Nephron progenitor cell (in vitro differentiated cells): Measurements from ENCODE around the gene GYPB.
"Not testable (repeated sequence)": the region's sequence is repeated elsewhere in the genome, so short reads cannot be mapped to it uniquely, and the experiment has no call there.

Experiments used
- DNase-seq: peaks from one replicate; pipeline ENCODE4 v3.0.0; 2021
- H3K27ac Mint-ChIP-seq: 2 replicates; pipeline ENCODE4 v1.8.0; 2021; ENCODE audit warnings: mild to moderate bottlenecking, moderate library complexity, mixed read lengths
- H3K27me3 Mint-ChIP-seq: 2 replicates; pipeline ENCODE4 v1.8.0; 2021; ENCODE audit warnings: mild to moderate bottlenecking, low read depth, mixed read lengths; ENCODE audit not compliant: poor library complexity
- H3K36me3 Mint-ChIP-seq: 2 replicates; pipeline ENCODE4 v1.8.0; 2021; ENCODE audit warnings: low read depth, mixed read lengths
- H3K4me1 Mint-ChIP-seq: 2 replicates; pipeline ENCODE4 v1.8.0; 2021; ENCODE audit warnings: mixed read lengths
- H3K4me3 Mint-ChIP-seq: 2 replicates; pipeline ENCODE4 v1.8.0; 2021; ENCODE audit warnings: mild to moderate bottlenecking, moderate library complexity, mixed read lengths
- H3K9me3 Mint-ChIP-seq: 2 replicates; pipeline ENCODE4 v1.8.0; 2021; ENCODE audit warnings: mild to moderate bottlenecking, moderate library complexity, mixed read lengths
- TF ChIP-seq, protein P1 (sequence below): fragments of 200-600 bp; sonication (generic); IDR thresholded peaks from 2 replicates; pipeline ENCODE4 v1.5.0; 2021; ENCODE audit warnings: antibody characterized with exemption

The GYPB gene

DNA sequence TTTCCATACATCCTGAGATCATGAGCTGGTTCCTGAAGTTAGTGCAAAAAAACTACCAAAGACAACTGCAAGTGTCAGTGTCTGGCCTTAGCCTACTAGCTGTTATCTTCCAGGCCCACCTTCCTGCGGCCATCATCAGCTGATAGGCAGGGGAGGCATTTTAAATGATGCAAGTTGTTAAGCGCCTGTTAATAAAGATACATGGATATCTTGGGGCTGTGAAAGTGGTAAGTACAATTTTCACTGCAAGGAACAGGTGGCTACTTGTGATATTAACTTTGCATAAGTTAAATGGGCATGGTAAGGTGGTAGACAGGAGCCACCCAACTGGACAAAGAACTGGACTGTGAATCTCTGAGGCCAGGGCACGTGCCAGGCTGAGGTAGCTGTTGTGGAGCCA is at the start of gene GYPB:
Gene GYPB, minus strand, starts transcription at position 104 of the 400 bp plus-strand sequence. Its CDS starts 93 bp downstream, at position 11.
- not testable (repeated sequence) for H3K4me1 Mint-ChIP-seq, H3K27me3 Mint-ChIP-seq, H3K27ac Mint-ChIP-seq, H3K4me3 Mint-ChIP-seq, H3K9me3 Mint-ChIP-seq, DNase-seq, H3K36me3 Mint-ChIP-seq

DNA sequence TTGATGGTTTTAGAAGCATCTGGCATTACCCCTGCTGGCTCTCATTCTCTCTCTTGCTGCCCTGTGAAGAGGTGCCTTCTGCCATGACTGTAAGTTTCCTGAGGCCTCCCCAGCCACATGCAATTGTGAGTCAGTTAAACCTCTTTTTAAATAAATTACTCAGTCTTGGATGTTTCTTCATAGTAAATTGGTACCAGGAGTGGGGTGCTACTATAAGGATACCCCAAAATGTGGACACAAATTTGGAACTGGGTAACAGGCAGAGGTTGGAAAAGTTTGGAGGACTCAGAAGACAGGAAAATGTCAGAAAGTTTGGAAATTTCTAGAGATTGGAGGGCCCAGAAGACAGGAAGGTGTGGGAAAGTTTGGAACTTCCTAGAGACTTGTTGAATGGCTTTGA is 42.4 kb upstream of the GYPB start:
- not testable (repeated sequence) for H3K27ac Mint-ChIP-seq, H3K27me3 Mint-ChIP-seq, H3K36me3 Mint-ChIP-seq, DNase-seq, H3K4me3 Mint-ChIP-seq
- peaks cover 14% of the 10 kb centered on the region for H3K4me1 Mint-ChIP-seq
- peaks cover 18% of the 10 kb centered on the region for H3K9me3 Mint-ChIP-seq

DNA sequence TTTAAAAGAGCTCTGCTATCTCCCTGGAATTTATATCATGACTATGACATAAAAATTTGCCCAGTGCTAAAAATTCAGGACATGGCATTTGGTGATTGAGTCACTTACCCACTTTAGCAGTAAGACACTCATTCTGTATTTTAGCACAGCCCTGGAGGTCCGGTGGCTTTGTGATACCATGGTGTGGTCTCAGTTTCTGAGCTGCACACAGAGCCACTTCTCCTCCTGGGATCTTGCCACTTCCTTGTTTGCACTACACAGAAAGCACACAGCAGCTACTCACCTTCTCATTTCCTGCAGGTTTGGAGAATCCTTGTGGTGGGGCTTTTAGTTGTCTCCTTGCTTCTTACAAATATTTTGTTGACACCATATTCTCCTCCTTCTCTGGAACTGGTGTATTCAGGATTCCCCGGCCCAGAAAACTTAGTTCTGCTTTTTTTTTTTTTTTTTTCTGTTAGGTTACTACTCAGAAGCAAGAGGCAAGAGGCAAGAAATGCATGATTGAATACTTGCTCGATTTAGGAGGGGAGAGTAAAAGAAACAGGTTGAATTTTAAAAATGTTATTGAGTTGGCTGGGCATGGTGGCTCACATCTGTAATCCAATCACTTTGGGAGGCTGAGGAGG is 41.2 kb upstream of the GYPB start:
- peaks cover 16% of the 10 kb centered on the region for H3K4me1 Mint-ChIP-seq
- H3K27ac Mint-ChIP-seq, H3K4me3 Mint-ChIP-seq, H3K27me3 Mint-ChIP-seq, DNase-seq, H3K36me3 Mint-ChIP-seq: not testable (repeated sequence)
- peaks cover 18% of the 10 kb centered on the region for H3K9me3 Mint-ChIP-seq

DNA sequence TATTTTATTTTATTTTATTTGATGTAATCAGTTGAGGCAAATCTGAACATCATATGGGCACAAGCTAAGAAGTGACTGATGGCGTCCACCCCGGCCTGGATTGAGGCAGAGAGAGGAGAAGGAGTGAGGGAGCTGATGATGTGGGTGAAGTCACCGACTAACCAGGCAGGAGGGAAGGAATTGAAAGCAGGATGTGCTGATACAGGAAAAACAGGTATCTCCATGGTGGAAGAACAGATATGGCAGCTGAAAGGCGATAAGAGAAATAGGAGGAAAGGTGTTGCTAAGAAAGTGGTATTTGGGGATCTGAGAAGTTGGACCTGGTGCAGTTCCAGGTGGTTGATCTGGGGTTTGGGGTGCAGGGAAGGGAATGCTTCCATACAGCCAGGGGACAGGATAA is 37.6 kb upstream of the GYPB start:
- no peak overlapping the region for H3K4me3 Mint-ChIP-seq
- no peaks in the 10 kb centered on the region for H3K27me3 Mint-ChIP-seq
- H3K9me3 Mint-ChIP-seq = peaks cover 16% of the 10 kb centered on the region
- DNase-seq = no peak
- H3K4me1 Mint-ChIP-seq = peaks cover 33% of the 10 kb centered on the region
- H3K36me3 Mint-ChIP-seq = peaks cover 4% of the 10 kb centered on the region
- TF ChIP-seq, protein P1, sequence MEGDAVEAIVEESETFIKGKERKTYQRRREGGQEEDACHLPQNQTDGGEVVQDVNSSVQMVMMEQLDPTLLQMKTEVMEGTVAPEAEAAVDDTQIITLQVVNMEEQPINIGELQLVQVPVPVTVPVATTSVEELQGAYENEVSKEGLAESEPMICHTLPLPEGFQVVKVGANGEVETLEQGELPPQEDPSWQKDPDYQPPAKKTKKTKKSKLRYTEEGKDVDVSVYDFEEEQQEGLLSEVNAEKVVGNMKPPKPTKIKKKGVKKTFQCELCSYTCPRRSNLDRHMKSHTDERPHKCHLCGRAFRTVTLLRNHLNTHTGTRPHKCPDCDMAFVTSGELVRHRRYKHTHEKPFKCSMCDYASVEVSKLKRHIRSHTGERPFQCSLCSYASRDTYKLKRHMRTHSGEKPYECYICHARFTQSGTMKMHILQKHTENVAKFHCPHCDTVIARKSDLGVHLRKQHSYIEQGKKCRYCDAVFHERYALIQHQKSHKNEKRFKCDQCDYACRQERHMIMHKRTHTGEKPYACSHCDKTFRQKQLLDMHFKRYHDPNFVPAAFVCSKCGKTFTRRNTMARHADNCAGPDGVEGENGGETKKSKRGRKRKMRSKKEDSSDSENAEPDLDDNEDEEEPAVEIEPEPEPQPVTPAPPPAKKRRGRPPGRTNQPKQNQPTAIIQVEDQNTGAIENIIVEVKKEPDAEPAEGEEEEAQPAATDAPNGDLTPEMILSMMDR = no peak
- H3K27ac Mint-ChIP-seq = peak overlapping the region; percentile 17

DNA sequence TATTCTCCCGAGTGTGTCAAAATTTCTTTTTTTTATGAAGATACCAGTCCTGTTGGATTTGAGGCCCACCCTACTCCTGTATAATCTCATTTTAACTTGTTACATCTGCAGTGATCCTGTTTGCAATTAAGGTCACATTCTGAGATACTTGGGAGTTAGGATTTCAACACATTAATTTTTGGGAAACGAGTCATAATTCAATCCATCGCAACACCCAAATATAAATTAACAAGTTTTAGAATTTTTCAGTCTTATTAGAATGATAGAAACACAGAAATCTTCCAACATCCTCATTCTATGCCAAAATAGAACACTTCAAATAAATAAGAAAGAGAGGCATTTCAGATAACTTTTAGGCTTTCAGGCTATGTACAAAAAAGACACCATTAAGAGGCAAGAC is 36.2 kb upstream of the GYPB start:
- H3K4me3 Mint-ChIP-seq = not testable (repeated sequence)

DNA sequence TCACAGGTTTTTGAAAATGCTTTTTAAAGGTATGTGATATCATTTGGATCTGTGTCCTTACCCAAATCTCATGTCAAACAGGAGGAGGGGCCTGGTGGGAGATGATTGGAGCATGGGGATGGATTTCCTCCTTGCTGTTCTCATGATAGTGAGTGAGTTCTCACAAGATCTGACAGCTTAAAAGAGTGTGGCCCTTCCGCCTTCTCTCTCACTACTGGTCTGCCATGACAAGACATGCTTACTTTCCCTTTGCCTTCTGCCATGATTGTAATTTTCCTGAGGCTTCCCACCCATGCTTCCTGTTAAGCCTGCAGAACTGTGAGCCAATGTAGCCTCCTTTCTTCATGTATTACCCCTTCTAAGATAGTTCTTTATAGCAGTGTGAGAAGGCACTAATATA is 32.3 kb upstream of the GYPB start:
- H3K27ac Mint-ChIP-seq, H3K27me3 Mint-ChIP-seq, H3K4me3 Mint-ChIP-seq, DNase-seq, H3K36me3 Mint-ChIP-seq, H3K9me3 Mint-ChIP-seq: not testable (repeated sequence)
- peaks cover 24% of the 10 kb centered on the region for H3K4me1 Mint-ChIP-seq

More for the DNA sequence above, 36.2 kb upstream of the GYPB start:
- peaks cover 36% of the 10 kb centered on the region for H3K4me1 Mint-ChIP-seq
- H3K9me3 Mint-ChIP-seq, DNase-seq, H3K27ac Mint-ChIP-seq, H3K36me3 Mint-ChIP-seq, H3K27me3 Mint-ChIP-seq: not testable (repeated sequence)

DNA sequence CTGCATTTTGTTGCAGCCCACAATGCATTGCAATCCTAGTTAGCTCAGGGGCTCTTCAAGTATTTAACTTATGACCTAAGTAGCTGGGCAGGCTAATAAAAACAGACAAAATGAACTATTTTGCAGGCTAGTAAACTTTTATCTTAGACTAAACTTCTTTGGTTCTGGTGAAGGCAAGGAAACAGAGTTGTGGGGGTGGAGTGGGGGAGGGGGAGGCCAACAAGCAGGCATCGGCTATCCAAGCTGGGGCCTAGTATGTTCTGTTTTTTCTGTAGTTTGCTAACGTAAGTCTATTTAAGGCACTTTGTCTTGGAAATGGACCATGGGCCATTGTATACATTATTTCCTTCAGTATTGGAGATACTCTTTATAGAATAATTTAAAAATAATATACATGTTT is 31.5 kb upstream of the GYPB start:
- not testable (repeated sequence) for H3K4me3 Mint-ChIP-seq, H3K27me3 Mint-ChIP-seq, DNase-seq, H3K36me3 Mint-ChIP-seq, H3K27ac Mint-ChIP-seq, H3K9me3 Mint-ChIP-seq
- H3K4me1 Mint-ChIP-seq = peaks cover 24% of the 10 kb centered on the region

DNA sequence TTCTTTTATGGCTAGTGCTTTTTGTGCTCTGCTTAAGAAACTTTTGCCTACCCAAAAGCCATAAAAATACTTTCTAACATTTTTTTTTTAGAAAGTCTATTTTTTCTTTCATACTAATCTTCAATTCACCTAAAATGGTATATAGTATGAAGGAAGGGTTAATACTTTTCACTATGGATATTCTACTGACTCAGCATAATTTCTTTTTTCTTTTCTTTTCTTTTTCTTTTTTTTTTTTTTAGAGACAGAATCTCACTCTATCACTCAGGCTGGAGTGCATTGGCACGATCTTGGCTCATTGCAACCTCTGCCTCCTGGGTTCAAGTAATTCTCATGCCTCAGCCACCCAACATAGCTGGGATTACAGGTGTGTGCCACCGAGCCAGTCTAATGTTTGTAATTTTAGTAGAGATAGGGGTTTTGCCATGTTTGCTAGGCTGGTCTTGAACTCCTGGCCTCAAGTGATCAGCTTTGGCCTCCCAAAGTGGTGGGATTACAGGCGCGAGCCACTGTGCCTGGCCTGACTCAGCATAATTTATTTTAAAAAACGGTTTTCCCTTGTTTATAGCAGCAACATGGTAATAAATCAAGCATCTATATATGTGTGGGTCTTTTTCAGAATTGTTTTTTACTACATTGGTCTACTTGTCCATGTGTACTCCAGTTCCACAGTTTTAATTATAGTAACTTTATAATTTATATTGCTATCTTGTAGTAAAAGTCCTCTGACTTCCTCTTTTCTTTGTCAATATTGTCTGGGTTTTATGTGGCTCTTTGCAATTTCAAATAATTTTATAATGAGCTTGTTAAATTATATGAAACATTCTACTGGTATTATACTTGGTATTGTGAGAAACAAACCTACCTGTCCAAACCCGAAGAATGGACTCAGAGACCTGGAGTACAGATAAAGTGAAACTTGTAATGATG is 30.6 kb upstream of the GYPB start:
- not testable (repeated sequence) for H3K27ac Mint-ChIP-seq, H3K4me3 Mint-ChIP-seq, H3K9me3 Mint-ChIP-seq, H3K27me3 Mint-ChIP-seq, H3K36me3 Mint-ChIP-seq, DNase-seq
- peaks cover 16% of the 10 kb centered on the region for H3K4me1 Mint-ChIP-seq

DNA sequence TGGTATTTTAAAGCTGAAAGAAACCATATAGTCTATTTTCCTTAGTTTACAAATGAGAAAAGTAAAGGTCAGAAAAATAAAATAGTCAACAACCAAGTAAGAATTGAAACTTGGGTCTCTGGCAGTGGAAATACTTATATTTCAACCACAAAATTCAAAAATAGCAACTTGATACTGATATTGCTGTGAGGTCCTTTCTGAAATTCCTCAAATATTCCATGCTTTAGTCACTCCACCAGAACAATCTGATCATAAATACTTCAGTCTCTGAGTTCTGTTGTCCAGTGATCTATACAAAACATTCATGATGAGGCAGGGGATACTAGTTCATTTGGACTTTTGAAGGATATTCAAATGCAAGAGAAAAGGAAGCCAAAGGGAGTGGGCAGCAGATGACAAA is 25.8 kb upstream of the GYPB start:
- peaks cover 12% of the 10 kb centered on the region for H3K9me3 Mint-ChIP-seq
- not testable (repeated sequence) for H3K4me1 Mint-ChIP-seq, H3K27me3 Mint-ChIP-seq, H3K4me3 Mint-ChIP-seq, H3K36me3 Mint-ChIP-seq, H3K27ac Mint-ChIP-seq, DNase-seq

DNA sequence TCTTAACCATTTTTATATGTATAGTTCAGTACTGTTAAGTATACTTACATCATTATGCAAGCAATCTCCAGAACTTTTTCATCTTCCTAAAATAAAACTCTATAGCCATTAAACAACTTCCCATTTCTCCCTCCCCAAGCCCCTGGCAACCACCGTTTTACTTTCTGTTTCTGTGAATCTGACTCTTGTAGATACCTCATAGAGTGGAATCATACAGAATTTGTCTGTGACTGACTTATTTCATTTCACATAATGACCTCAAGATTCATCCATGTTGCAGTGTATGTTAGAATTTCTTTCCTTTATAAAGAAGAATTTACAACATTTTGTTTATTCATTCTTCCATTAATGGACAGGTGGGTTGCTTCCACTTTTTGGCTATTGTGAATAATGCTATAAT is 13.4 kb upstream of the GYPB start:
- H3K4me1 Mint-ChIP-seq, H3K9me3 Mint-ChIP-seq, H3K27ac Mint-ChIP-seq, DNase-seq, H3K27me3 Mint-ChIP-seq, H3K4me3 Mint-ChIP-seq, H3K36me3 Mint-ChIP-seq: not testable (repeated sequence)

DNA sequence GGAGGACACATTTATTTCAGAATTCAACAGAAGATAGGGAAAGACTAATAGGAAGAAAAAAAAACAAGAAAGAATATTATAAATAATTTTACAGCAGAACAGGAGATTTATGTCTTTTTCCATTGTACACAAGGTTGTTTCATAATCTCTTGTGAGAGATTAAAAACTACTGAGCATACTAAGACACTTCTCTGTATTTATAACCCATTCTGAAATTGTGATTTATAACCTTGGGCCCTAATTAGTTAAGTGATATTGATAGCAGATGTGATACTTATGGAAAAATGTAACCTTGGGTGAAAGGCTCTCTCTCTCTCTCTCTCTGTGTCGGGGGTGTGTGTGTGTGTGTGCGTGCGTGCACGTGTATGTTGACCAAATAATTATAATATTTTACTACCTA is 12.7 kb upstream of the GYPB start:
- H3K4me1 Mint-ChIP-seq, DNase-seq, H3K36me3 Mint-ChIP-seq, H3K4me3 Mint-ChIP-seq, H3K27me3 Mint-ChIP-seq, H3K9me3 Mint-ChIP-seq: not testable (repeated sequence)
- peak overlapping the region; percentile 11 for H3K27ac Mint-ChIP-seq

DNA sequence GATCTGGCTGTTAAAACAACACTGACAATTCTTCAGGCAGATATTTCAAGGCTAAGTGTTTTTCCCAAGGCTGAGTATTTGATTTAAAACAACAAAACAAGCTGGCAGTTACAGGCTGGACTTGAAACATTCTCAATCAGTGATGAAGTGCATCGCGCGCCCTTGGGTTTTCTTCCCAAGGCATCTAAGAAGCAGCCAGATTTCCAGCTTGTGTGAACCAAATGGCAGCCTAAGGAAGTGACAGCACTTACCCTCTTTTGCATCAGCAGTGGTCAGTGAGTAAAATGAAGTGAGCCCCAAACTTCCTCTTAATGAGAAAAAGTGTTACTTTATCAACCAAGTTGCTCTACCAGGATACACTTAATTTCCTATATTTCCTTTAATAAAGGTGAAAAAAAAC is 12.2 kb upstream of the GYPB start:
- H3K9me3 Mint-ChIP-seq, H3K4me1 Mint-ChIP-seq, H3K27me3 Mint-ChIP-seq, H3K27ac Mint-ChIP-seq, H3K4me3 Mint-ChIP-seq, DNase-seq, H3K36me3 Mint-ChIP-seq: not testable (repeated sequence)

DNA sequence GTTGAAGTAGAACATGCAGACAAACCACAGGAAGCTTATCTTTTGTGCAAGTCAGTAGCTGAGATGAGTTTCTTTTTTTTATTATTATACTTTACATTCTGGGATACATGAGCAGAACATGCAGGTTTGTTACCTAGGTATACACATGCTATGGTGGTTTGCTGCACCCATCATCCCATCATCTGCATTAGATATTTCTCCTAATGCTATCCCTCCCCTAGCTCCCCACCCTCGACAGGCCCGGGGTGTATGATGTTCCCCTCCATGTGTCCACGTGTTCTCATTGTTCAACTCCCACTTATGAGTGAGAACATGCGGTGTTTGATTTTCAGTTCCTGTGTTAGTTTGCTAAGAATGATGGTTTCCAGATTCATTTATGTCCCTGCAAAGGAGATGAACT is 11.5 kb upstream of the GYPB start:
- not testable (repeated sequence) for H3K4me1 Mint-ChIP-seq, H3K36me3 Mint-ChIP-seq, DNase-seq, H3K4me3 Mint-ChIP-seq, H3K27me3 Mint-ChIP-seq, H3K9me3 Mint-ChIP-seq
- H3K27ac Mint-ChIP-seq = peak overlapping the region; percentile 8

DNA sequence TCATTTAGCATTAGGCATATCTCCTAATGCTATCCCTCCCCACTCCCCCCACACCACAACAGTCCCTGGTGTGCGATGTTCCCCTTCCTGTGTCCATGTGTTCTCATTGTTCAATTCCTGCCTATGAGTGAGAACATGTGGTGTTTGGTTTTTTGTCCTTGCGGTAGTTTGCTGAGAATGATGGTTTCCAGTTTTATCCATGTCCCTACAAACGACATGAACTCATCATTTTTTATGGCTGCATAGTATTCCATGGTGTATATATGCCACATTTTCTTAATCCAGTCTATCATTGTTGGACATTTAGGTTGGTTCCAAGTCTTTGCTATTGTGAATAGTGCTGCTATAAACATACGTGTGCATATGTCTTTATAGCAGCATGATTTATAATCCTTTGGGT is 7.5 kb upstream of the GYPB start:
- H3K4me3 Mint-ChIP-seq, H3K9me3 Mint-ChIP-seq, DNase-seq, H3K36me3 Mint-ChIP-seq, H3K27me3 Mint-ChIP-seq, H3K4me1 Mint-ChIP-seq: not testable (repeated sequence)
- peak overlapping the region; percentile 51 for H3K27ac Mint-ChIP-seq
